Epithelial cell of esophagus (primary cell): ENCODE data around the gene IL1RAPL2.

Experiments used
- DNase-seq: peaks from one replicate; pipeline ENCODE4 v3.0.0; 2010; ENCODE audit warnings: low read depth
- H3K4me3 ChIP-seq: 2 replicates; pipeline ENCODE4 v1.5.1; 2011; ENCODE audit warnings: mild to moderate bottlenecking, low read length, control low read depth
- TF ChIP-seq, protein P1 (sequence below): IDR thresholded peaks from 2 replicates; pipeline ENCODE4 v1.5.1; 2011; ENCODE audit warnings: low read depth, mild to moderate bottlenecking, low read length, control low read depth, inconsistent platforms; ENCODE audit not compliant: insufficient read depth; ENCODE audit errors: missing control alignments

Gene IL1RAPL2

DNA sequence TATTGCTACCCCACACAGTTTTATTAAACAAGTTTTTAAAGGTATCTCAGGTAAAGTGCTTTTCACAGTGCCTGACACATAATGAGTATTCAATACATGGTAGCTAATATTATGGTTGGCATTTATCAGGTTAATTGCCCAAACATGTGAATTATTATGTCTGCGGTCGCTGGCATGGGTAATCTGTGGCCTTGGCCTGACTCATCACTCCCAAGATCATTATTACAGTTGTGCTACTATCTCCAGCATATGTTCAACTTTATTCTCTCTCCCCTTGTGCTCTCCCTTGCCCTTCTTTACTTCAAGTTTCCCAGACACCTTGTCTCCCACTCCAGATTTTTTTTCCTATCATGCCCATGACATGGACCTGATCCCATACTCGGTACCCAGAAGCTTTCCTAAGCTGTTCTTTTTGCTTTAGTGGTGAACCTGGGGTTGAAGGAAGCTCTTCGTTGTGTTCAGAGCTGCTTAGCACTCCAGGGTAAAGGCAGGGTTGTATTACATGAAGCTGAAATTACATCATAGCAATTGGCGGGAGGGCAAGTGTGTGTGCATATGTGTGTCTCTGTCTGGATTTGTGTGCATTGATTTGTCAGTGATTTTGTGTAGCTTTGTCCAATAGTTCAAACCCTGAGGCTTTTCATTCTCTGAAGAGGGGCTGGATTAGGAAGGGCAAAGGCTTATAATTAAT lies 1079.8 kb downstream of the IL1RAPL2 start:
- no peak overlapping the region for H3K4me3 ChIP-seq
- peak; percentile 66 for DNase-seq
- TF ChIP-seq, protein P1, sequence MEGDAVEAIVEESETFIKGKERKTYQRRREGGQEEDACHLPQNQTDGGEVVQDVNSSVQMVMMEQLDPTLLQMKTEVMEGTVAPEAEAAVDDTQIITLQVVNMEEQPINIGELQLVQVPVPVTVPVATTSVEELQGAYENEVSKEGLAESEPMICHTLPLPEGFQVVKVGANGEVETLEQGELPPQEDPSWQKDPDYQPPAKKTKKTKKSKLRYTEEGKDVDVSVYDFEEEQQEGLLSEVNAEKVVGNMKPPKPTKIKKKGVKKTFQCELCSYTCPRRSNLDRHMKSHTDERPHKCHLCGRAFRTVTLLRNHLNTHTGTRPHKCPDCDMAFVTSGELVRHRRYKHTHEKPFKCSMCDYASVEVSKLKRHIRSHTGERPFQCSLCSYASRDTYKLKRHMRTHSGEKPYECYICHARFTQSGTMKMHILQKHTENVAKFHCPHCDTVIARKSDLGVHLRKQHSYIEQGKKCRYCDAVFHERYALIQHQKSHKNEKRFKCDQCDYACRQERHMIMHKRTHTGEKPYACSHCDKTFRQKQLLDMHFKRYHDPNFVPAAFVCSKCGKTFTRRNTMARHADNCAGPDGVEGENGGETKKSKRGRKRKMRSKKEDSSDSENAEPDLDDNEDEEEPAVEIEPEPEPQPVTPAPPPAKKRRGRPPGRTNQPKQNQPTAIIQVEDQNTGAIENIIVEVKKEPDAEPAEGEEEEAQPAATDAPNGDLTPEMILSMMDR, result no peak

DNA sequence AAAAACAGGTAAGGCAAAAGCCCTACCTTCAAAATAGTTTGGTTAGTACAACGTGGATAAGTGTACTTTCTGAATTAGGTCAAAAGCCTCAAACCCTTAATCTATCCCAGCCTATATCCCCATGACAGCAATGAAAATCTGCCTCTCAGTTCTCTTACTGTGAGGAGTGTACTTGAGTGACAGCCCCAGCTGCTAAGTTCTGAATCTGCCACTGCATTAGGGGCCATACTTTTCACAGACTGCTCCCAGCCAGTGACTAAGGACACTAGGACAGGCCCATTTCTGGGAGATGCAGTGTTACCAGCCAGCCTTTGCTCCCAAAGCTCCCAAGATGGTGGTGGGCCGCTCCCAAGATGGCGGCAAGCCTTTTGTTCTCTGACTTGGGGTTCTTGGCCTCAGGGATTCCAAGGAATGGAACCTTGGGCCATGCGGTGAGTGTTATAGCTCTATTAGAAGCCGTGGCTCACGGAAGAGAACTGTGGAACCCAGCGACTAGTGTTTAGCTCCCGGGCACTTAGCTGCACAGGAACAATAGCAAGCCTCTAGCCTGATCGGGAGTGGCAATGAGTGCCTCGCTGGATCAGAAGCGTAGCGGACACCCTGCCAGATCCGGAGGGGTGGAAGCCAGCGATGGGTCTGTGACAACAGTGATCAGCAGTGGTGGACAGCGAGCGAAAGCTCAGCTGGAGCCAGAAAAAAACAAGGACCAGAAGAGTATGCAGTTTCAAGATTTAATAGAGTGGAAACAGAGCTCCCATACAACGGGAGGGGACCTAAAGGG lies 1080.8 kb downstream of the IL1RAPL2 start:
- H3K4me3 ChIP-seq, result no peak overlapping the region
- TF ChIP-seq, protein P1, result no peak
- DNase-seq, result no peak

DNA sequence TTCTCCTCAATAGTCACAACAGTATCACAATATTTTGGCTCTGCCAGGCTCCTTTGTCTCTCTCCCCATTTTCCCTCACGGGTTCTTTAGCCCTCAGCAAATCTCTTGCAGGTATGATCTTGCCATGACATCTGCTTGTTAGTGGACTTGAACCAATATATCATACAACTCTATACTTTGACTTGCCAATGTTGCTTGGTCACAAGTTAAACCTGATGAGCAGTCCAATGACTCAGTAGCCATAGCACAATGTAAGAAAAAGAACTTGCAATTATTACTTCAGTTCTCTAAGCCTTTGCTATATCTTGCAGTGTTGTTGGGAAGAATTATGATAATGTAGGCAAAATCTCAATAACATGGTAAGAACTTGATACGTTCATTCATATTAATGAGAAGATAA lies 1081.8 kb downstream of the IL1RAPL2 start:
- peak; percentile 60 for DNase-seq
- no peak overlapping the region for H3K4me3 ChIP-seq
- TF ChIP-seq, protein P1, result no peak

DNA sequence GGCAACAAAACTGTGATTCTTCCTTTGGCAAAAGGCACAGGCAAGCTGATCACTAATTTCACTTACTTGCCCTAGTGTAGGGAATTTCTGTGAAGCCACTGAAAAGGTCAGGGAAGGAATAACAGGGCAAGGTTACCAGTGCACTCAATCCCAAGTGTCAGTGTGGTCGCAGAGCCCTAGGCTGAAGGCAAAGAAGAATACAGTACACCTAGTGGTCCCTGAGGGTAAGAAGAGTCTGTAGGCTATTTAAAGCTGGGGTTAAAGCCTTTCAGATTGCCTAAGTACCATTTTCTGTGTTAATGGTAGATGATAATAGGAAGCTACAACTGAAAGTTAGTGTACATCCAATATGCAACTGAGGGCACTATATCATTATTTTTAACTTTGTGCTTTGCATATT lies 1082.7 kb downstream of the IL1RAPL2 start:
- no peak for DNase-seq
- H3K4me3 ChIP-seq, result no peak overlapping the region
- TF ChIP-seq, protein P1, result no peak

DNA sequence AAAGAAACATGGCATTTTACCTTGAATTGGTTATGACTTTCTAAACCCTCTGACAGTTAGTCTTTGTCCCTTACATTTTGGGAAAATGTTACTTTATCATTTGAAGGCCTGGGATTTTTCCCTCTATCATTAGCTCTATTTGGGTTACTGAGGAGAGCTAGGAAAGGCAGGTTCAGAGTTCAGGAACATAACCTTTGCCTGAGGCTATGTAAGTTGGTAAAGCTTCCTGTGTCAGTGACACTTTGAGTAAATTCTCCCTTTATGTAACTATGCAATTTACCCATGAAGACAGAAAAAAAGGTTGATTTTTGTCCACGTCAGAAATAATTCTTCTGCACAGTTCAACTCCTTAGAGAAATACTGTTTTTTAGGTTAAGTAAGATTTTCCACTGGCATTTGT lies 1084.6 kb downstream of the IL1RAPL2 start:
- no peak for DNase-seq
- no peak overlapping the region for H3K4me3 ChIP-seq
- TF ChIP-seq, protein P1, result no peak

DNA sequence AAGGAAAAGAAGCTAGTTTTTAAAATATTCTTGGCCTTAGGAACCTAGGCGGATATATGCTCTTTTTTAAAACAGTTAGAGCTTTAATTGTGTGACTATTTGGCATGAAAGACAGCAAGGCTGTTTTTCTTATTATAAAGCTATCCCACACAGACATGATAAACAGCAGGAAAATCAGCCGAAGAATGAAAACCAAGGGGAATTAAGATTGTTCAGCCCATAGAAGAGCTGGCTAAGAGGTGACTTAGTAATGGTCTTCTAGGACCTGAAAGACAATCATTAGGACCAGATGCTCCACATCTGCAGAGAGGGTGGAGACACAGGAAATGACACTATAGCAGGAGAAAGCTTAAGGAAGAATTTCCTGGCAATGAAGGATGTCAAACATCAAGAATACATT lies 1085.0 kb downstream of the IL1RAPL2 start:
- TF ChIP-seq, protein P1, result no peak
- no peak for DNase-seq

DNA sequence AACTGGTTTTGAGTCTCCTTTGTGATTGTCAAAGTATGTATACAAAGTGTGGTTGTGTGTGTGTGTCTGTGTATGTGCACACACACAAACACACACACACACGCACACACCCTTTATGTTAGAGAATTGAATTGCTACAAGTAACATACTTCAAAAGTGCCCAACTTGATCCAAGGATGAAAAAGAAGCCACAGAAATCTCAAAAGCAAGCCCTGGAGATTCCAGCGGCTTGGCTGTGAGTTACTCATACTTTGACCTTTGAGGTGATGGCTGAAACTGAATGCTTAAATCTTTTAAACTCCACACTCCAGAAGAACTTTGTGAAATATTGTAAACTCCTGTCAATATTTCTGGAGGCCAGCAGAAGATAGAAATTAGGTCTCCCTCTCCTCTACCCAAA lies 1087.9 kb downstream of the IL1RAPL2 start:
- TF ChIP-seq, protein P1, result no peak
- DNase-seq, result no peak
- H3K4me3 ChIP-seq, result no peak overlapping the region

More for the DNA sequence above, 1085.0 kb downstream of the IL1RAPL2 start:
- no peak overlapping the region for H3K4me3 ChIP-seq
